ENCODE measurements around the gene BRAF.

Gene BRAF

DNA sequence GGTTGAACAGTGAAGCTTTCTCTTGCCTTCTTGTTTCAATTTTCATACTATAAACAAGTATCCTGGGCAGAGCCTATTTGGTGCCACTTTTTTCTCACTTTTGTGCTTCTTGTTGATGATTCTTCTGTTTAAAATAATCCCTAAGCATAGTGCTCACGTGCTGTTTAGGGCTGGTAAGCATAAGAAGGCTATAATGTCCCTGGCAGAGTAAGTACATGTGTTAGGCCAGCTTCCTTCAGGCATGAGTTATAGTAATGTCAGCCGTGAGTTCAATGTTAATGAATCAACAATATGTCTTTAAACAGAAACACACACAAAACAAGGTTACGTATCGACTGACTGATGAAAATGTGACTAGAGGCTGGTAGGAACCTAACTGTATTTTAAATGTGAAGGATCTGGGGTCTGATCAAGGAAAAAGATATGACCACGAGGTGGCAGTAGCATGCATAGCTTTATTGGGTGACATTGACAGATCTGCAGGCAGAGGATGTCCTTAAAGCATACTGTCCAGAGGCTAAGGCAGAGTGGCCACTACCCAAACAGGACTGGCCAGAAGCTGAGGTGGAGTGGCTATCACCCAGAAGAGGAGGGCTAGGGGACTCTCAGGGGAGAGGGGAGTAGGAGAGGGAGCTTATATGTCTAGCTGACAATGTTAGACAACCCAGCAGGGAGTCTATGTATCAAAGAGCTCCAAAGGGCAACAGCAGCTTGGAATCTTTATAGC is 113.7 kb downstream of the BRAF start:
- H3K4me3 ChIP-seq (ENCODE audit: insufficient read depth, low read length, poor library complexity, severe bottlenecking) = no peak overlapping the region
- H3K9me3 ChIP-seq (ENCODE audit: insufficient read depth, low read length) = no peaks in the 10 kb centered on the region
- H3K79me2 ChIP-seq (ENCODE audit: insufficient read depth, low read length) = no peaks in the 10 kb centered on the region
- H3K9me2 ChIP-seq (replicated peaks; ENCODE audit: insufficient read depth, low read length) = no peaks in the 10 kb centered on the region
- H3K36me3 ChIP-seq (ENCODE audit: low read length) = no peaks in the 10 kb centered on the region
- H3F3A ChIP-seq (ENCODE audit: insufficient read depth) = no peaks in the 10 kb centered on the region
- TF ChIP-seq, protein P1, sequence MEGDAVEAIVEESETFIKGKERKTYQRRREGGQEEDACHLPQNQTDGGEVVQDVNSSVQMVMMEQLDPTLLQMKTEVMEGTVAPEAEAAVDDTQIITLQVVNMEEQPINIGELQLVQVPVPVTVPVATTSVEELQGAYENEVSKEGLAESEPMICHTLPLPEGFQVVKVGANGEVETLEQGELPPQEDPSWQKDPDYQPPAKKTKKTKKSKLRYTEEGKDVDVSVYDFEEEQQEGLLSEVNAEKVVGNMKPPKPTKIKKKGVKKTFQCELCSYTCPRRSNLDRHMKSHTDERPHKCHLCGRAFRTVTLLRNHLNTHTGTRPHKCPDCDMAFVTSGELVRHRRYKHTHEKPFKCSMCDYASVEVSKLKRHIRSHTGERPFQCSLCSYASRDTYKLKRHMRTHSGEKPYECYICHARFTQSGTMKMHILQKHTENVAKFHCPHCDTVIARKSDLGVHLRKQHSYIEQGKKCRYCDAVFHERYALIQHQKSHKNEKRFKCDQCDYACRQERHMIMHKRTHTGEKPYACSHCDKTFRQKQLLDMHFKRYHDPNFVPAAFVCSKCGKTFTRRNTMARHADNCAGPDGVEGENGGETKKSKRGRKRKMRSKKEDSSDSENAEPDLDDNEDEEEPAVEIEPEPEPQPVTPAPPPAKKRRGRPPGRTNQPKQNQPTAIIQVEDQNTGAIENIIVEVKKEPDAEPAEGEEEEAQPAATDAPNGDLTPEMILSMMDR (IDR thresholded peaks at IDR 0.05; ENCODE audit: insufficient read depth, low read length, poor library complexity, severe bottlenecking) = peak; percentile 71
- TF ChIP-seq EZH2phosphoT487 (conservative IDR thresholded peaks at IDR 0.05; ENCODE audit: low read length) = no peak
- no peak overlapping the region for H3K9ac ChIP-seq (ENCODE audit: low read length)
- no peak overlapping the region for H3K27ac ChIP-seq (ENCODE audit: low read depth, low read length)
- no peaks in the 10 kb centered on the region for H3K27me3 ChIP-seq (ENCODE audit: low read length)
- no peak overlapping the region for H2AFZ ChIP-seq (ENCODE audit: low read depth, low read length, severe bottlenecking)
- no peaks in the 10 kb centered on the region for H4K20me1 ChIP-seq (ENCODE audit: low read depth, low read length)
- H3K4me2 ChIP-seq (ENCODE audit: low read depth, low read length, poor library complexity, severe bottlenecking) = no peak overlapping the region

DNA sequence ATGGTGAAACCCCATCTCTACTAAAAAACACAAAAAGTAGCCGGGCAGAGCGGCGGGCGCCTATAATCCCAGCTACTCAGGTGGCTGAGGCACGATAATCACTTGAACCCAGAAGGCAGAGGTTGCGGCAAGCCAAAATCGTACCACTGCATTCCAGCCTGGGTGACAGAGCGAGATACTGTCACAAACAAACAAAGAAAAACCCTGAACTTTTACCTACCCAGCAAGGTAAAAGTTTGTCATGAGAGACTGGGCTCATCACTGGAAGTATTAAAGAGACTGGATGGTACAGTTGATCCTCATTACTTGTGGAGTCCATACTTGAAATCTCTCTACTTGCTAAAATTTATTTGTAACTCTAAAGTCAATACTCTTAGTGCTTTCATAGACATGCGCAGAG is 114.3 kb downstream of the BRAF start:
- no peaks in the 10 kb centered on the region for H3K9me3 ChIP-seq (ENCODE audit: insufficient read depth, low read length)
- H3K9ac ChIP-seq (ENCODE audit: low read length) = no peak overlapping the region
- H4K20me1 ChIP-seq (ENCODE audit: low read depth, low read length) = no peaks in the 10 kb centered on the region
- no peak overlapping the region for H2AFZ ChIP-seq (ENCODE audit: low read depth, low read length, severe bottlenecking)
- H3K27ac ChIP-seq (ENCODE audit: low read depth, low read length) = no peak overlapping the region
- TF ChIP-seq, protein P1 (IDR thresholded peaks at IDR 0.05; ENCODE audit: insufficient read depth, low read length, poor library complexity, severe bottlenecking) = no peak
- no peak for TF ChIP-seq EZH2phosphoT487 (conservative IDR thresholded peaks at IDR 0.05; ENCODE audit: low read length)
- no peaks in the 10 kb centered on the region for H3K27me3 ChIP-seq (ENCODE audit: low read length)
- H3K36me3 ChIP-seq (ENCODE audit: low read length) = no peaks in the 10 kb centered on the region
- no peak overlapping the region for H3K4me2 ChIP-seq (ENCODE audit: low read depth, low read length, poor library complexity, severe bottlenecking)
- no peaks in the 10 kb centered on the region for H3K79me2 ChIP-seq (ENCODE audit: insufficient read depth, low read length)
- H3K9me2 ChIP-seq (replicated peaks; ENCODE audit: insufficient read depth, low read length) = no peaks in the 10 kb centered on the region
- H3K4me3 ChIP-seq (ENCODE audit: insufficient read depth, low read length, poor library complexity, severe bottlenecking) = no peak overlapping the region
- H3F3A ChIP-seq (ENCODE audit: insufficient read depth) = no peaks in the 10 kb centered on the region

DNA sequence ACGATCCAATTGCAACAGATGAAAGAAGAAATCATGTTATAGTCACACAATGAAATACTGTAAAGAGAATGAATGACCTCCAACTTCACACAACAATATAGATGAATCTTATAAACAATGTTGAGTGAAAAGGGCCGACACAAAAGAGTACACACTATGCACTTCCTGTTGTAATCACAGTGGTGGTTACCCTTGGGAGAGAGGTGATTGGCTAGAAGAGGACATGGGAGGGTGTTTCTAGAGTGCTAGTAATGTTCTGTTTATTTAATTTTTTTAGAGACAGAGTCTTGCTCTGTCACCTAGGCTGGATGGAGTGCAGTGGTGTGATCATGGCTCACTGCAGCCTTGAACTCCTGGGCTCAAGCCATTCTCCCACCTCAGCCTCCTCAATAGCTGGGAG is 145.8 kb downstream of the BRAF start:
- peaks cover 4% of the 10 kb centered on the region; the same call in 1 of the 2 replicates for H3K36me3 ChIP-seq (ENCODE audit: low read length)
- H3K9me2 ChIP-seq (replicated peaks; ENCODE audit: insufficient read depth, low read length) = no peaks in the 10 kb centered on the region
- no peak overlapping the region for H3K27ac ChIP-seq (ENCODE audit: low read depth, low read length)
- no peaks in the 10 kb centered on the region for H3F3A ChIP-seq (ENCODE audit: insufficient read depth)
- no peaks in the 10 kb centered on the region; the same call in 1 of the 2 replicates for H4K20me1 ChIP-seq (ENCODE audit: low read depth, low read length)
- H3K9ac ChIP-seq (ENCODE audit: low read length) = no peak overlapping the region
- no peaks in the 10 kb centered on the region for H3K9me3 ChIP-seq (ENCODE audit: insufficient read depth, low read length)
- H3K4me2 ChIP-seq (ENCODE audit: low read depth, low read length, poor library complexity, severe bottlenecking) = no peak overlapping the region
- H3K27me3 ChIP-seq (ENCODE audit: low read length) = no peaks in the 10 kb centered on the region
- H2AFZ ChIP-seq (ENCODE audit: low read depth, low read length, severe bottlenecking) = no peak overlapping the region
- no peaks in the 10 kb centered on the region for H3K79me2 ChIP-seq (ENCODE audit: insufficient read depth, low read length)
- no peak overlapping the region for H3K4me3 ChIP-seq (ENCODE audit: insufficient read depth, low read length, poor library complexity, severe bottlenecking)
- no peak for TF ChIP-seq EZH2phosphoT487 (conservative IDR thresholded peaks at IDR 0.05; ENCODE audit: low read length)
- TF ChIP-seq, protein P1 (IDR thresholded peaks at IDR 0.05; ENCODE audit: insufficient read depth, low read length, poor library complexity, severe bottlenecking) = no peak

Measured in SU-DHL-6 (cell line).